ENCODE measurements around the gene IGSF21.

GRCh38 chr1:18264450-18265039, 156.9 kb downstream of the IGSF21 start:
- TF ChIP-seq MYC (IDR thresholded peaks at IDR 0.05; ENCODE audit: insufficient read depth, insufficient read length, insufficient replicate concordance, low read length, severe bottlenecking), result no peak
- no peak for TF ChIP-seq ATF2 (IDR thresholded peaks at IDR 0.05; ENCODE audit: low read length)

All from GM12878 (cell line).